Ovary (tissue), 3 donors: ENCODE results near the gene PRF1.

Experiments
- POLR2A ChIP-seq: fragments of 450-650 bp; IDR thresholded peaks from one replicate; pipeline ENCODE4 v1.6.1; 2017; ENCODE audit warnings: antibody characterized with exemption, mild to moderate bottlenecking, moderate library complexity
- TF ChIP-seq, protein P1 (sequence below), 3 donors: fragments of 450-650 bp in 2 of 3; fragments of 200-600 bp in 1 of 3; IDR thresholded peaks; one replicate each; pipeline versions ENCODE4 v1.5.1 to v1.8.0; 2016 to 2022; ENCODE audit warnings: antibody characterized with exemption in 3 of 3, mild to moderate bottlenecking in 1 of 3
- donor health status: DM: no; HTN: no; CAD: no.

DNA sequence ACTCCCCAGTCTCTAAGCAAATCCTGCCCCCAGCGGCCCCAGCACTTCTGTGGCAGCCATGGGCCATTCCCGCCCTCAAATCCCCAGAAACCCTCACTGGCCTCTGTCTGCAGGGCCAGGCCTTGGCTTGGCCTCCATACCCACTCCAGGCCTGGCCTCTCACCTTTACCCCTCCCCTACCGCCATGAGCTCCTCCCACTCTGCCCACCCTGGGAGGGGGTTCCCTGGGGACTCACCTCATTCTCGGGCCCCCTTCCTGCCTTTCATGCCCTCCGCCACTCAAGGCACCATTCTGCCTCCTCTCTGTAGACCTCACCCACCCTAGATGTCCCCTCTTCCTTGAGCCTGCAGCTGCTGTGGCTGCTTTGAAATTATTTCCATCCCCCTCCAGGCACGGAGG is 41.0 kb downstream of the PRF1 start:
- TF ChIP-seq POLR2A: no peak
- TF ChIP-seq, protein P1, sequence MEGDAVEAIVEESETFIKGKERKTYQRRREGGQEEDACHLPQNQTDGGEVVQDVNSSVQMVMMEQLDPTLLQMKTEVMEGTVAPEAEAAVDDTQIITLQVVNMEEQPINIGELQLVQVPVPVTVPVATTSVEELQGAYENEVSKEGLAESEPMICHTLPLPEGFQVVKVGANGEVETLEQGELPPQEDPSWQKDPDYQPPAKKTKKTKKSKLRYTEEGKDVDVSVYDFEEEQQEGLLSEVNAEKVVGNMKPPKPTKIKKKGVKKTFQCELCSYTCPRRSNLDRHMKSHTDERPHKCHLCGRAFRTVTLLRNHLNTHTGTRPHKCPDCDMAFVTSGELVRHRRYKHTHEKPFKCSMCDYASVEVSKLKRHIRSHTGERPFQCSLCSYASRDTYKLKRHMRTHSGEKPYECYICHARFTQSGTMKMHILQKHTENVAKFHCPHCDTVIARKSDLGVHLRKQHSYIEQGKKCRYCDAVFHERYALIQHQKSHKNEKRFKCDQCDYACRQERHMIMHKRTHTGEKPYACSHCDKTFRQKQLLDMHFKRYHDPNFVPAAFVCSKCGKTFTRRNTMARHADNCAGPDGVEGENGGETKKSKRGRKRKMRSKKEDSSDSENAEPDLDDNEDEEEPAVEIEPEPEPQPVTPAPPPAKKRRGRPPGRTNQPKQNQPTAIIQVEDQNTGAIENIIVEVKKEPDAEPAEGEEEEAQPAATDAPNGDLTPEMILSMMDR (IDR thresholded peaks at IDR 0.05): no peak
